GM12878 (cell line): ENCODE data around the gene KRTAP10-10. TPM values are rescaled to one million over a fixed set of nuclear protein-coding genes. Genes with fewer than 3 reads are reported as not detected.

Experiments used
- ATAC-seq: fragments of 200-7000 bp; cut with Tn5 transposase; 3 replicates; pipeline ENCODE4 v1.9.1; 2020; ENCODE audit warnings: mild to moderate bottlenecking, moderate library complexity
- BruUV-seq: library from RNA; stranded (reverse); fragments of 400-500 nt; replicated peaks from 2 replicates; lab custom pipeline; 2021; lab: Mats Ljungman, UMichigan
- CTCF ChIA-PET: fragments of 300-600 bp; sonication (Branson Sonifier 250); formaldehyde crosslinking; extraction: SDS; loops from one replicate; lab custom pipeline; 2021; ENCODE audit warnings: inconsistent platforms; lab: Yijun Ruan, JAX
- POLR2A ChIA-PET: fragments of 350-600 bp; formaldehyde crosslinking; extraction: SDS; loops from one replicate; lab custom pipeline; 2021; ENCODE audit warnings: inconsistent platforms; lab: Charles Lee
- RAD21 ChIA-PET: fragments of 300-600 bp; sonication (Branson Sonifier 250); formaldehyde crosslinking; loops from one replicate; lab custom pipeline; 2023; ENCODE audit warnings: antibody characterized with exemption; ENCODE audit not compliant: unreplicated experiment; lab: Charles Lee
- SMC1A ChIA-PET: fragments of 300-600 bp; sonication (Branson Sonifier 250); formaldehyde crosslinking; loops from one replicate; lab custom pipeline; 2023; ENCODE audit not compliant: unreplicated experiment, uncharacterized antibody; lab: Charles Lee
- DNase-seq: peaks from one replicate; pipeline ENCODE4 v3.0.0-alpha.2; 2011; ENCODE audit warnings: low read depth, low spot score
- FAIRE-seq: peaks from 3 replicates; lab custom pipeline; 2011; peaks lifted over from hg19 to GRCh38; lab: Jason Lieb, UNC
- H2AFZ ChIP-seq: 2 replicates; pipeline ENCODE4 v1.6.0; 2011; ENCODE audit warnings: low read depth, low read length, control low read depth; ENCODE audit not compliant: control insufficient read depth
- H3K27ac ChIP-seq: 2 replicates; pipeline ENCODE4 v1.5.1; 2011; ENCODE audit warnings: control low read depth; ENCODE audit not compliant: control insufficient read depth, insufficient read depth
- H3K27me3 ChIP-seq, 2 experiments: replicated peaks in 1 of 2; 2 replicates each; pipeline versions ENCODE4 v1.6.0 to v1.6.1; 2011; ENCODE audit warnings: low read length in 1 of 2; ENCODE audit not compliant: control insufficient read depth in 2 of 2, insufficient read depth in 2 of 2
- H3K36me3 ChIP-seq, 2 experiments: 2 replicates each; pipeline ENCODE4 v1.5.1; 2011; ENCODE audit warnings: low read length in 1 of 2; ENCODE audit not compliant: control insufficient read depth in 2 of 2, insufficient read depth in 2 of 2
- H3K4me1 ChIP-seq: 2 replicates; pipeline ENCODE4 v1.6.1; 2011; ENCODE audit warnings: mild to moderate bottlenecking, low read length, moderate library complexity, mixed read lengths; ENCODE audit not compliant: control insufficient read depth, insufficient read depth
- H3K4me2 ChIP-seq: 2 replicates; pipeline ENCODE4 v1.6.0; 2011; ENCODE audit warnings: control low read depth; ENCODE audit not compliant: control insufficient read depth, insufficient read depth
- H3K4me3 ChIP-seq: fragments of 200-600 bp; sonication (generic); 2 replicates; pipeline ENCODE4 v1.5.1; 2016
- H3K79me2 ChIP-seq: 2 replicates; pipeline ENCODE4 v1.6.0; 2011; ENCODE audit warnings: low read length; ENCODE audit not compliant: control insufficient read depth, insufficient read depth
- H3K9ac ChIP-seq: 2 replicates; pipeline ENCODE4 v1.8.0; 2011; ENCODE audit warnings: low read length, control low read depth, mixed read lengths; ENCODE audit not compliant: control insufficient read depth, insufficient read depth
- H3K9me3 ChIP-seq: replicated peaks from 3 replicates; pipeline ENCODE4 v1.5.1; 2011; ENCODE audit warnings: mild to moderate bottlenecking, low read length; ENCODE audit not compliant: control insufficient read depth, insufficient read depth
- H4K20me1 ChIP-seq: 2 replicates; pipeline ENCODE4 v1.6.0; 2011; ENCODE audit not compliant: control insufficient read depth, insufficient read depth
- CHD4 ChIP-seq: fragments of 200-600 bp; sonication (generic); IDR thresholded peaks from 2 replicates; pipeline ENCODE4 v1.6.1; 2016; ENCODE audit warnings: mild to moderate bottlenecking
- ETV6 ChIP-seq, 2 experiments: fragments of 450-650 bp in 1 of 2; IDR thresholded peaks in 1 of 2; conservative IDR thresholded peaks in 1 of 2; 2 replicates each; pipeline ENCODE4 v1.6.1; 2014; ENCODE audit warnings: antibody characterized with exemption in 1 of 2, borderline replicate concordance in 1 of 2, low read depth in 1 of 2, mild to moderate bottlenecking in 1 of 2, moderate library complexity in 1 of 2
- HDAC2 ChIP-seq: fragments of 200-600 bp; sonication (generic); IDR thresholded peaks from 2 replicates; pipeline ENCODE4 v1.6.1; 2017
- JUNB ChIP-seq: IDR thresholded peaks from 2 replicates; pipeline ENCODE4 v1.6.1; 2016; ENCODE audit warnings: antibody characterized with exemption, mild to moderate bottlenecking
- JUND ChIP-seq: IDR thresholded peaks from 2 replicates; pipeline ENCODE4 v1.6.1; 2012; ENCODE audit warnings: low read depth, mild to moderate bottlenecking, low read length, improper control_type of control experiment, moderate library complexity
- KDM1A ChIP-seq: fragments of 200-600 bp; sonication (generic); IDR thresholded peaks from 2 replicates; pipeline ENCODE4 v1.6.1; 2016; ENCODE audit warnings: borderline replicate concordance
- NFYA ChIP-seq: IDR thresholded peaks from 2 replicates; pipeline ENCODE4 v1.6.1; 2011; ENCODE audit warnings: low read depth, mild to moderate bottlenecking, low read length, improper control_type of control experiment, borderline replicate concordance
- NR2C1 ChIP-seq: fragments of 450-650 bp; IDR thresholded peaks from 2 replicates; pipeline ENCODE4 v1.6.1; 2017; ENCODE audit warnings: antibody characterized with exemption, mild to moderate bottlenecking, moderate library complexity
- POLR2A ChIP-seq: IDR thresholded peaks from 2 replicates; pipeline ENCODE4 v1.6.1; 2011; ENCODE audit warnings: low read depth, mild to moderate bottlenecking, low read length
- RELA ChIP-seq: fragments of 450-650 bp; IDR thresholded peaks from 2 replicates; pipeline ENCODE4 v1.8.0; 2014; ENCODE audit warnings: borderline replicate concordance; ENCODE audit not compliant: partially characterized antibody
- SIN3A ChIP-seq: IDR thresholded peaks from 2 replicates; pipeline ENCODE4 v1.6.1; 2012; ENCODE audit warnings: low read depth, low read length, improper control_type of control experiment
- SRF ChIP-seq, 2 experiments: IDR thresholded peaks; 2 replicates each; pipeline ENCODE4 v1.6.1; 2011; ENCODE audit warnings: low read depth in 2 of 2, low read length in 2 of 2, mild to moderate bottlenecking in 1 of 2, moderate library complexity in 1 of 2
- STAT3 ChIP-seq: IDR thresholded peaks from 2 replicates; pipeline ENCODE4 v1.6.1; 2011; ENCODE audit warnings: low read depth, low read length, improper control_type of control experiment
- TCF3 ChIP-seq: IDR thresholded peaks from 2 replicates; pipeline ENCODE4 v1.6.1; 2012; ENCODE audit warnings: low read depth, mild to moderate bottlenecking, low read length, borderline replicate concordance; ENCODE audit not compliant: insufficient read depth
- ZNF384 ChIP-seq: IDR thresholded peaks from 2 replicates; pipeline ENCODE4 v1.6.1; 2012; ENCODE audit warnings: low read depth, mild to moderate bottlenecking, low read length, improper control_type of control experiment, borderline replicate concordance
- WGBS: methylation state at CpG from one replicate; pipeline ENCODE4 v1.1.6; 2016; ENCODE audit warnings: low lambda C conversion rate; ENCODE audit not compliant: insufficient replicate concordance, insufficient coverage; ENCODE audit errors: missing lambda C conversion rate; 5-methylcytosine and 5-hydroxymethylcytosine counted together
- in situ Hi-C: fragments of 300-500 bp; cut with MboI; formaldehyde crosslinking; loops from 9 replicates; pipeline ENCODE4 v1.14.3; 2018; ENCODE audit warnings: mixed read lengths
- intact Hi-C: fragments of 100-400 bp; cut with micrococcal nuclease; formaldehyde crosslinking; loops from one replicate; pipeline ENCODE4 v1.14.2; 2022; ENCODE audit not compliant: unreplicated experiment
- polyA plus RNA-seq, 11 experiments: library from polyadenylated mRNA; depleted of rRNA in 4 of 11; unstranded in 6 of 11; stranded (reverse) in 5 of 11; fragments of >200 nt; fragmentation: Nextera tagmentation in 4 of 11; fragmentation: Illumina TruSeq in 1 of 11; extraction: Ambion mirVana in 4 of 11; extraction: Trizol in 1 of 11; gene quantifications; 1 replicate in 1 of 11; 2 replicates in 10 of 11; pipeline versions ENCODE4 v1.2.1 to v1.2.3, GENCODE V29; 2011 to 2016; ENCODE audit warnings: inconsistent platforms in 2 of 11, missing spikeins in 2 of 11, low read depth in 1 of 11
- total RNA-seq, 4 experiments: library from RNA; depleted of rRNA in 3 of 4; stranded (reverse); fragments of >200 nt in 3 of 4; fragmentation: Illumina TruSeq in 1 of 4; extraction: Trizol in 1 of 4; gene quantifications; 2 replicates each; pipeline versions ENCODE4 v1.2.1 to v1.2.3, GENCODE V29; 2013 to 2021
- TF ChIP-seq, protein P1 (sequence below): fragments of 150-350 bp; IDR thresholded peaks from 2 replicates; pipeline ENCODE4 v1.6.1; 2014; ENCODE audit warnings: mild to moderate bottlenecking, low read depth, low read length
- TF ChIP-seq, protein P2 (sequence below): fragments of 450-650 bp; IDR thresholded peaks from 2 replicates; pipeline ENCODE4 v1.6.1; 2018; ENCODE audit warnings: borderline replicate concordance, mild to moderate bottlenecking; ENCODE audit not compliant: partially characterized antibody

Gene KRTAP10-10
- total and polyA plus RNA-seq, 10 of the 15 experiments (the other 5 are each of a cell fraction or from before 2014, with no cell fraction given), result not detected

DNA sequence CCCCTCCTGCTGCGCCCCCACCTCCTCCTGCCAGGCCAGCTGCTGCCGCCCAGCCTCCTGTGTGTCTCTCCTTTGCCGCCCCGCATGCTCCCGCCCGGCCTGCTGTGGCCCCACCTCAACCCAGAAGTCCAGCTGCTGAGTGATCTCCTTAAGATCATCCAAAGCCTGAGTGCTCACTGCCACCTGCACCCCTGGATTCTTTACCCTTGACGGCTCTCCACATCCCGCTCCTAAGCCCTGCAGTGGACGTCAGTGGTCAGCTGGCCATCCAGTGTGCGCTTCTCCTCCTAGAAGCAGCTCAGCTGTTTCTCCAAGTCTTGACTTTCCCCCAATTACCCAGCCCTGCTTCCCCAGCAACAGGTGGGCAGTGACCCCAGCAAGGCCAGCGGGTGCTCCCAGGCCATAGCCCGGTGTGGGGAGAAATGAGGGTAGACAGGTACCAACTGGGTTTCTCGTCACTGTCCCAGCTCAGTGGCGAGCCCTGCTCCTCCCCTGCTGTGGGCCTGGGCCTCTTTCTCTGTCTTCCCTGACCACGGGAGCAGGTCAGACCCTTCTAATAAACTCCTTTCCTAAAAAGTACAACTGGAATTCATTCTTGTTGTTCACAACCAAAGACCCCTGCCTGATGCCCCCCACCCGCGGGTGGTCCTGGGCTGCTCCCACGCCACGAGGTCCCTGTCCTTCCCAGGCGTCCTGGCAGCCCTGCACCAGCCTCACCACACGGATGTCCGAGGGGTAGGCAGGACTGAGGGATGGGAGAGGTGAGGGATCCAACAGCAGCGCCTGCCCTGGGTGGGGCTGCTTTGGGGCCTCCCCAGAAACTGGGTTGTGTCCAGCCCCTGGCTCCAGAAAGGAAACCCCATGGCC, 35.3 kb upstream of the KRTAP10-10 start:
- no peaks in the 10 kb centered on the region; the same call in 2 of the 3 replicates for H3K9me3 ChIP-seq
- no peak overlapping the region for H3K27ac ChIP-seq
- no peak for ATAC-seq
- WGBS, result 36% methylated on average over 23 of the region's 23 CpGs
- H3K79me2 ChIP-seq, result no peaks in the 10 kb centered on the region
- no peaks in the 10 kb centered on the region for H3K4me1 ChIP-seq
- TF ChIP-seq RELA, result no peak
- no peak for TF ChIP-seq NFYA
- no peak for TF ChIP-seq NR2C1
- TF ChIP-seq, protein P1, sequence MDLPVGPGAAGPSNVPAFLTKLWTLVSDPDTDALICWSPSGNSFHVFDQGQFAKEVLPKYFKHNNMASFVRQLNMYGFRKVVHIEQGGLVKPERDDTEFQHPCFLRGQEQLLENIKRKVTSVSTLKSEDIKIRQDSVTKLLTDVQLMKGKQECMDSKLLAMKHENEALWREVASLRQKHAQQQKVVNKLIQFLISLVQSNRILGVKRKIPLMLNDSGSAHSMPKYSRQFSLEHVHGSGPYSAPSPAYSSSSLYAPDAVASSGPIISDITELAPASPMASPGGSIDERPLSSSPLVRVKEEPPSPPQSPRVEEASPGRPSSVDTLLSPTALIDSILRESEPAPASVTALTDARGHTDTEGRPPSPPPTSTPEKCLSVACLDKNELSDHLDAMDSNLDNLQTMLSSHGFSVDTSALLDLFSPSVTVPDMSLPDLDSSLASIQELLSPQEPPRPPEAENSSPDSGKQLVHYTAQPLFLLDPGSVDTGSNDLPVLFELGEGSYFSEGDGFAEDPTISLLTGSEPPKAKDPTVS, result no peak
- no peak for TF ChIP-seq CHD4
- no peak for TF ChIP-seq SRF (IDR thresholded peaks at IDR 0.05; ENCODE audit: low read depth in 2 of 2, low read length in 2 of 2)
- no peak for TF ChIP-seq KDM1A
- no peak for TF ChIP-seq ETV6 (conservative IDR thresholded peaks at IDR 0.05 in 1 of 2, IDR thresholded peaks at IDR 0.05 in 1 of 2; ENCODE audit: borderline replicate concordance in 1 of 2, low read depth in 1 of 2)
- no peak for TF ChIP-seq STAT3
- TF ChIP-seq HDAC2, result no peak
- TF ChIP-seq JUNB, result no peak
- TF ChIP-seq JUND, result no peak
- no peak for TF ChIP-seq POLR2A
- TF ChIP-seq TCF3, result no peak
- no peak for TF ChIP-seq ZNF384
- TF ChIP-seq, protein P2, sequence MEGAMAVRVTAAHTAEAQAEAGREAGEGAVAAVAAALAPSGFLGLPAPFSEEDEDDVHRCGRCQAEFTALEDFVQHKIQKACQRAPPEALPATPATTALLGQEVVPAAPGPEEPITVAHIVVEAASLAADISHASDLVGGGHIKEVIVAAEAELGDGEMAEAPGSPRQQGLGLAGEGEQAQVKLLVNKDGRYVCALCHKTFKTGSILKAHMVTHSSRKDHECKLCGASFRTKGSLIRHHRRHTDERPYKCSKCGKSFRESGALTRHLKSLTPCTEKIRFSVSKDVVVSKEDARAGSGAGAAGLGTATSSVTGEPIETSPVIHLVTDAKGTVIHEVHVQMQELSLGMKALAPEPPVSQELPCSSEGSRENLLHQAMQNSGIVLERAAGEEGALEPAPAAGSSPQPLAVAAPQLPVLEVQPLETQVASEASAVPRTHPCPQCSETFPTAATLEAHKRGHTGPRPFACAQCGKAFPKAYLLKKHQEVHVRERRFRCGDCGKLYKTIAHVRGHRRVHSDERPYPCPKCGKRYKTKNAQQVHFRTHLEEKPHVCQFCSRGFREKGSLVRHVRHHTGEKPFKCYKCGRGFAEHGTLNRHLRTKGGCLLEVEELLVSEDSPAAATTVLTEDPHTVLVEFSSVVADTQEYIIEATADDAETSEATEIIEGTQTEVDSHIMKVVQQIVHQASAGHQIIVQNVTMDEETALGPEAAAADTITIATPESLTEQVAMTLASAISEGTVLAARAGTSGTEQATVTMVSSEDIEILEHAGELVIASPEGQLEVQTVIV, result no peak
- TF ChIP-seq SIN3A, result no peak
- FAIRE-seq, result no peak
- CTCF ChIA-PET, result no interaction called here
- RAD21 ChIA-PET, result no interaction called here
- H4K20me1 ChIP-seq, result no peaks in the 10 kb centered on the region
- no peaks in the 10 kb centered on the region for H3K27me3 ChIP-seq
- in situ Hi-C loops (no loop called here), intact Hi-C loops (no loop called here)
- H3K36me3 ChIP-seq, result no peaks in the 10 kb centered on the region
- no TSS peak for BruUV-seq
- SMC1A ChIA-PET, result no interaction called here
- POLR2A ChIA-PET, result no interaction called here
- no peak overlapping the region for H3K9ac ChIP-seq
- H3K4me3 ChIP-seq, result no peak overlapping the region
- no peak for DNase-seq
- H2AFZ ChIP-seq, result no peak overlapping the region
- no peak overlapping the region for H3K4me2 ChIP-seq
